SK-N-MC (cell line): ENCODE results near the gene CGNL1.

Experiments used
- EZH2 ChIP-seq: fragments of 200-600 bp; sonication (generic); IDR thresholded peaks from one replicate; pipeline ENCODE4 v1.6.1; 2017; ENCODE audit warnings: antibody characterized with exemption
- FOXP2 ChIP-seq: optimal IDR thresholded peaks from 2 replicates; pipeline ENCODE3; 2011; ENCODE audit warnings: mild to moderate bottlenecking, moderate library complexity; ENCODE audit not compliant: insufficient read depth; ENCODE audit errors: extremely low read length, control extremely low read depth
- POLR2AphosphoS5 ChIP-seq: IDR thresholded peaks from 2 replicates; pipeline ENCODE4 v1.6.1; 2012; ENCODE audit warnings: mild to moderate bottlenecking, low read depth, low read length, borderline replicate concordance

DNA sequence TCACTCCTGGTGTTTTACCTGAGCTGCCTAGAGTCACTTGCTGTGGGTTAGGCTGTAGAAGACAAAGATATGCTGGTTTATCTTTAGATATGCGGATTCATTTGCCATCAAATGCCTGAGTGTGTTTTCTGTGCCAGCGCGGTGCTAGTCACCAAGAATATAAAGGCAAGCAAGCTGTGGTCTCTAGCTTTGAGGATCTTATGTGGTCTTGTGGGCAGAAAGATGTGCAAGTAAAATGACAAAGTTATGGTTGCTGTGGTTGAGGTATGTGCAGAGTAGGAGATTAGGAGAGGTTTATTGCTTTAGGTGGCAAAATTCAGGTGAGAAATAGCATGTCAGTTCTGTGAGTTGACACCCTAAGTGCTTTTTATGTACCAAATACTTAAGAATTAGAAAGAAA is 94.2 kb downstream of the CGNL1 start:
- TF ChIP-seq EZH2 (no peak), POLR2AphosphoS5 (no peak), FOXP2 (no peak)
